Activated CD8-positive, alpha-beta T cell treated with anti-CD3 and anti-CD28 coated beads, Interleukin-2, amount 10 ng/mL, durations not matched to agents 7 days and 5 days (primary cell): ENCODE measurements around the gene TEF. TPM values are rescaled to one million over a fixed set of nuclear protein-coding genes. Genes with fewer than 3 reads are reported as not detected.

Experiments
- ATAC-seq: fragments of 150-1000 bp; cut with Tn5 transposase; one replicate; pipeline ENCODE4 v1.10.0; 2021; ENCODE audit warnings: moderate library complexity
- CTCF ChIA-PET: fragments of 350-600 bp; sonication (Branson Sonifier 250); formaldehyde crosslinking; loops from one replicate; lab custom pipeline; 2021; ENCODE audit warnings: antibody characterized with exemption; lab: Charles Lee
- POLR2A ChIA-PET: fragments of 350-600 bp; sonication (Branson Sonifier 250); formaldehyde crosslinking; loops from one replicate; lab custom pipeline; 2021; ENCODE audit warnings: antibody characterized with exemption; lab: Charles Lee
- DNase-seq: peaks from one replicate; pipeline ENCODE4 v3.0.0-alpha.2; 2020
- H3K27ac Mint-ChIP-seq: one replicate; pipeline ENCODE4 v1.8.0; 2021; ENCODE audit warnings: mild to moderate bottlenecking, mixed read lengths
- H3K27me3 Mint-ChIP-seq: one replicate; pipeline ENCODE4 v1.8.0; 2021; ENCODE audit warnings: low read depth, mixed read lengths
- H3K36me3 Mint-ChIP-seq: one replicate; pipeline ENCODE4 v1.8.0; 2021; ENCODE audit warnings: low read depth, mixed read lengths
- H3K4me1 Mint-ChIP-seq: one replicate; pipeline ENCODE4 v1.8.0; 2021; ENCODE audit warnings: low read depth, mixed read lengths
- H3K4me3 Mint-ChIP-seq: one replicate; pipeline ENCODE4 v1.8.0; 2021; ENCODE audit warnings: mild to moderate bottlenecking, mixed read lengths
- H3K9me3 Mint-ChIP-seq: one replicate; pipeline ENCODE4 v1.8.0; 2022; ENCODE audit warnings: mixed read lengths; ENCODE audit not compliant: insufficient read depth
- total RNA-seq, 2 experiments: library from RNA; stranded (reverse); gene quantifications; one replicate each; pipeline ENCODE4 v1.2.3, GENCODE V29; 2021

TEF gene, protein sequence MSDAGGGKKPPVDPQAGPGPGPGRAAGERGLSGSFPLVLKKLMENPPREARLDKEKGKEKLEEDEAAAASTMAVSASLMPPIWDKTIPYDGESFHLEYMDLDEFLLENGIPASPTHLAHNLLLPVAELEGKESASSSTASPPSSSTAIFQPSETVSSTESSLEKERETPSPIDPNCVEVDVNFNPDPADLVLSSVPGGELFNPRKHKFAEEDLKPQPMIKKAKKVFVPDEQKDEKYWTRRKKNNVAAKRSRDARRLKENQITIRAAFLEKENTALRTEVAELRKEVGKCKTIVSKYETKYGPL
- 1 to 10 TPM; 2.9 to 3.0 TPM for total RNA-seq

DNA sequence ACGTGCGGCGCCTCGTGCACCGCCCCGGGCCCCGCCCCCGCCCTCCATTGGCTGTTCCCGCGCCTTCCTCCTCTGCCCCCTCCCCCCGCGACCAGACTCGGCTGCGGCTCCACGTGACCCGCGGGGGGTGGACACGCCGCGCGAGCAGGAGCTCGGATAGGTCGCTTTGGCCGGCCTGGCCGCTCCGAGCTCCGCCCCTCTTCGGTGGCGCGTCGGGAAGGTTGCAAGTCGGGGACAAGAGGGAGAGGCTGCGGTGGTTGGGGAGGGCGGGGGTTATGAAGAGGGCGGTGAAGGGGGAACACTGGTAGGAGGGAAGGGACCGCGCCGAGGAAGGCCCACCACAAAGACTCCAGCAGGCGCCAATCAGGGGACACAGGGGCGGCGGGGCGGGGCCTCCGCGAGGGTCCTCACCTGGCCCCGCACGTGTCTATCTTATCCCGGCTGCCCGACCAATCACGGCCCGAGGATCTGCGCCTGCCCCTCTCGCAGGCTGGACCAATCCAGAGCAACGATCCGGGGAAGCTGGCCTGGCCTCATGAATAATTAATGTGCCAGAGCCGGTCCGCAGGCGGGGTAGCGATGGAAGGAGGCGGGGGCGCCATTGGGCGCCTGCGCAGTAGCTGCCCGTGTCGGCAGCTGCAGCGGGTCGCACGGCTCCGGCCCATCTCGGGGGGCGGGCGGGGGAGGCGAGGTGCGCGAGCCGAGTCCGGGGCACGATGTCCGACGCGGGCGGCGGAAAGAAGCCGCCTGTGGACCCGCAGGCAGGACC is at the start of gene TEF:
TEF (plus strand) TSS at position 614 of the 769 bp plus-strand sequence; CDS start at position 717, 103 bp downstream.
- ATAC-seq = peak; percentile 93

DNA sequence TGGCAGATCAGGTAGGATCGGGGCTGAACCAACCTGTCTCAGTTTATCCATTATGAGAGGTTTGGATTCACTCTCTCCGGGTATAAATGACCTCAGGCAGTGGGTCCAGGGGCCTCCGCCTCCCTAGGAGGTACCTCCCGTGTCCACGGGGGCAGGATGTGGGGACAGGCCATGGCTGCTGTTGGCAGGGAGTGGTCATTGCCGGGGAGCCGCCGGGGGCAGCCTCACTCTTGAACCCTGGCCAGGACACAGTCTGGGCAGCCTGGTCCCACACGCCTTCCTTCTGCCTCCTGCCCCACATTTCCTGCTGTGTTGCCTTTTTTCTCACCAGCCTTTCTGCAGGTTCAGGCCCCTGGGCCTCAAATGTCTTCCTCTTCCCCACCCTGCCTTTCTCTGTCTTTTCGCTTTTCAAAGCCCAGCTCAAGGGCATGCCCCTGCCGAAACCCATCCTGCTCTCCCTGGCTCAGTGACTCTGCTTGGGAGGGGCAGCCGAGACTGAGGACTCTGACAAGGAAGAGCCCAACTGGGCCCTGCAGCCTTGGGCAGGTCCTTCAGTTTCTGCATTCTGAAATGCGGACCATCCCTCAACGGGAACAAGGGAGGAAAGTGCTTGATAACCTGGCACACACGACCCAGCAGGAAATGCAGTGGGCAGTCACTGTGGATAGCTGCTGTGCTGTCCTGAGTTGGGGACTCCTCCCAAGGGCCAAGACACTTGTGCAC is 49.4 kb upstream of the TEF start:
- Mint-ChIP-seq H3K9me3 (no peaks in the 10 kb centered on the region), H3K27me3 (no peaks in the 10 kb centered on the region), H3K4me3 (no peak overlapping the region), H3K27ac (no peak overlapping the region), H3K4me1 (peaks cover 9% of the 10 kb centered on the region), H3K36me3 (peaks cover 36% of the 10 kb centered on the region)
- DNase-seq (no peak), ATAC-seq (no peak)
- CTCF ChIA-PET = no interaction called here
- POLR2A ChIA-PET = no interaction called here

More for the DNA sequence above, at the start of gene TEF:
- H3K9me3 Mint-ChIP-seq = no peaks in the 10 kb centered on the region
- peak within 1 kb of the TSS; percentile 87 for H3K4me3 Mint-ChIP-seq
- peak; percentile 98 for DNase-seq
- peaks cover 17% of the 10 kb centered on the region for H3K4me1 Mint-ChIP-seq
- peaks cover 6% of the 10 kb centered on the region for H3K27me3 Mint-ChIP-seq
- CTCF ChIA-PET = interaction anchor here (1.0 to 2.2 kb wide), 7 partner anchors 23 to 286 kb away, joined by 3 to 12 read pairs (median 5); partner anchors contain the start of gene ZC3H7B
- POLR2A ChIA-PET = interaction anchor here (0.6 to 3.2 kb wide), 12 partner anchors 16 to 430 kb away, joined by 3 to 16 read pairs (median 4); partner anchors contain the start of genes ACO2, PHF5A, PMM1 and RANGAP1
- peak within 1 kb of the TSS; percentile 96 for H3K27ac Mint-ChIP-seq
- no peaks in the 10 kb centered on the region for H3K36me3 Mint-ChIP-seq

DNA sequence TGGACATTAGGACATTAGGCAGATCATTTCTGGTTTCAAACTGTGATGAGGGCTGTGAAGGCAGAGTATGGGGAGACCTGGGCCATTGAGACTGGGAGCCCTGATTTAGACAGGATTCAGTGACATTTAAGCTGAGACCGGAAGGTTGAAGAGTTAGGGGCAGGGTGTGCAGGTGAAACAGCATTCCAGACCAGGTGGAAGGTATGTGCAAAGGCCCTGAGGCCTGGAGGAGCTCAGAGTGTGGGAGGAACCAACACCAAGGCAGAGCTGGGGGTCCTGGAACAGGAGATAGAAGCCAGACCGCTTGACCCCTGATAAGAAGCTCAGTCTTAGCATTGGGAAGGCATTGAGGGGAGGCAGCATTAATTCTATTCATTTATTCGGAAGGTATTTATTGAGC is 47.9 kb upstream of the TEF start:
- no peak for DNase-seq
- Mint-ChIP-seq H3K4me1 (peaks cover 10% of the 10 kb centered on the region), H3K27me3 (no peaks in the 10 kb centered on the region), H3K27ac (no peak overlapping the region), H3K4me3 (no peak overlapping the region), H3K9me3 (no peaks in the 10 kb centered on the region), H3K36me3 (peaks cover 35% of the 10 kb centered on the region)
- POLR2A ChIA-PET = no interaction called here
- ATAC-seq = no peak
- CTCF ChIA-PET = no interaction called here

DNA sequence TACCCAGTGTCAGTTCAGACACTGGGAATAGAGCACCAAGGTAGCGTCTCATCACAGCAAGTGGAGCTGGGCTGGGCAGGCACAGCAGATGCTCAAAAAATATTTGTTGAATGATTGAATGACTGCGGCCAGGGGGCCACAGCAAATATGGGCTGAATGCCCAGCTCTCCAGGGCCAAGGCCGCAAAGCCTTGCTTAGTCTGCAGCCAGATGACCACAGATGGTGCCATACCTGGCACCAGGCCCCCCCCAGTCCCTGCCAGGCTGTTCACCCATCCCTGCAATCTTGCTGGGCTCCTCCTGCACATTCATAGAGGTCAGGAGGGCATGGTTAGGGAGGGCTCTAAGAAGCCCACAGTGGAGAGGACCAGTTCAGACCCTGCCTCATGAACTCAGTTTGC is 47.5 kb upstream of the TEF start:
- Mint-ChIP-seq H3K4me1 (peaks cover 10% of the 10 kb centered on the region), H3K27ac (no peak overlapping the region), H3K36me3 (peaks cover 35% of the 10 kb centered on the region), H3K9me3 (no peaks in the 10 kb centered on the region), H3K4me3 (no peak overlapping the region), H3K27me3 (no peaks in the 10 kb centered on the region)
- no peak for DNase-seq
- POLR2A ChIA-PET = no interaction called here
- no peak for ATAC-seq
- CTCF ChIA-PET = no interaction called here

GRCh38 chr22:41334951-41335635 is 46.6 kb upstream of the TEF start:
- DNase-seq (no peak), ATAC-seq (no peak)
- POLR2A ChIA-PET = no interaction called here
- H3K4me3 Mint-ChIP-seq = no peak overlapping the region
- H3K9me3 Mint-ChIP-seq = no peaks in the 10 kb centered on the region
- peaks cover 10% of the 10 kb centered on the region for H3K4me1 Mint-ChIP-seq
- peak overlapping the region; percentile 35 for H3K27ac Mint-ChIP-seq
- no peaks in the 10 kb centered on the region for H3K27me3 Mint-ChIP-seq
- CTCF ChIA-PET = no interaction called here
- H3K36me3 Mint-ChIP-seq = peaks cover 29% of the 10 kb centered on the region

DNA sequence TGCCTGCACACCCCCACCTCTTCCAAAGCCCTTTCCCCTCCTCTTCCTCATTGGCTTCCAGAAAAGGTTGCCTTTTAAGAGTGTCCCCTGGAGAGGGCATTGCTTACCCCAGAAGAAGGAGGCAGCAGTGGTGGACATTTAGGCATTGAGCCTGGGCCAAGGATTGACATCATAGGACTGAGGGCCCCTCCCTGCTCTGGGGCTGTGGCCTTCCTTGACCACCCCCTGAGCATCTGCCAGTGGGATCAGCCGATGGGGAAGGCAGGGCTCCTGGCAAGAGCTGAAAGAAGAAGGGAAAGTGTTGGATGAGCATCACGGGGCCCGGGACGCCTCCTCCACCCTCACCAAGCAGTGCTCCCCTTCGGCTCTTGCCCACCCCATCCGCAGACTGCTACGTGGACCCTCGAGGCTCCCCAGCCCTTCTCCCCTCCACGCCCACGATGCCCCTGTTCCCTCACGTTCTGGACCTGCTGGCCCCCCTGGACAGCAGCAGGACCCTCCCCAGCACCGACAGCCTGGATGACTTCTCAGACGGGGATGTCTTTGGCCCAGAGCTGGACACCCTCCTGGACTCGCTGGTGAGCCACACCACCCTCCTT is 43.0 kb upstream of the TEF start:
- DNase-seq = no peak
- ChIA-PET POLR2A (no interaction called here), CTCF (no interaction called here)
- ATAC-seq = no peak
- Mint-ChIP-seq H3K27me3 (no peaks in the 10 kb centered on the region), H3K27ac (no peak overlapping the region), H3K36me3 (peaks cover 16% of the 10 kb centered on the region), H3K4me3 (no peak overlapping the region), H3K4me1 (peaks cover 15% of the 10 kb centered on the region), H3K9me3 (no peaks in the 10 kb centered on the region)

- no peak overlapping the region for H3K4me3 Mint-ChIP-seq
- POLR2A ChIA-PET = no interaction called here
- CTCF ChIA-PET = no interaction called here
- no peaks in the 10 kb centered on the region for H3K9me3 Mint-ChIP-seq
- H3K4me1 Mint-ChIP-seq = peaks cover 15% of the 10 kb centered on the region
- H3K27me3 Mint-ChIP-seq = no peaks in the 10 kb centered on the region
- H3K27ac Mint-ChIP-seq = no peak overlapping the region
- H3K36me3 Mint-ChIP-seq = peaks cover 18% of the 10 kb centered on the region
- DNase-seq = no peak
- ATAC-seq = no peak
Measured at GRCh38 chr22:41339823-41340222, 41.9 kb upstream of the TEF start.

DNA sequence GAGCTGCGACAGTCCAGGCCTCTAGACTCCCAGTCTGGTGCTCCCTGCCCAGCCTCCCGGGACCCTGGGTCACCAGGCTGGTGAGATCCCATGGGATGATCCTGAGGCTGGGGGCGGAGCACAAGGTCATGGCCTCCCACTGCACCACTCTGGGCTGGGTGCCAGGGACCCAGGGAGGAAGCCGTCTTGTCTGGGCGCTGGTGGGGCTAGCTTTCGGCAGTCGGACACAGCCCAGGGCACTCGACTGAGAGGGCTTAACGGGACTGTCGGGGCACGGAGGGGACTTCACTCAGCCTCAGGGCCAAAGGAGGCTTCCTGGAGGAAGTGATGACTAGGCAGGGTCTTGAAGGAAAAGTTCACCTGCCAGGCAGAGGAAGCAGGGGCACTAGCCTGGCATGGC is 41.4 kb upstream of the TEF start:
- ATAC-seq = no peak
- H3K4me3 Mint-ChIP-seq = no peak overlapping the region
- ChIA-PET POLR2A (no interaction called here), CTCF (no interaction called here)
- H3K9me3 Mint-ChIP-seq = no peaks in the 10 kb centered on the region
- no peak overlapping the region for H3K27ac Mint-ChIP-seq
- no peaks in the 10 kb centered on the region for H3K27me3 Mint-ChIP-seq
- H3K36me3 Mint-ChIP-seq = peaks cover 18% of the 10 kb centered on the region
- no peak for DNase-seq
- H3K4me1 Mint-ChIP-seq = peaks cover 15% of the 10 kb centered on the region

DNA sequence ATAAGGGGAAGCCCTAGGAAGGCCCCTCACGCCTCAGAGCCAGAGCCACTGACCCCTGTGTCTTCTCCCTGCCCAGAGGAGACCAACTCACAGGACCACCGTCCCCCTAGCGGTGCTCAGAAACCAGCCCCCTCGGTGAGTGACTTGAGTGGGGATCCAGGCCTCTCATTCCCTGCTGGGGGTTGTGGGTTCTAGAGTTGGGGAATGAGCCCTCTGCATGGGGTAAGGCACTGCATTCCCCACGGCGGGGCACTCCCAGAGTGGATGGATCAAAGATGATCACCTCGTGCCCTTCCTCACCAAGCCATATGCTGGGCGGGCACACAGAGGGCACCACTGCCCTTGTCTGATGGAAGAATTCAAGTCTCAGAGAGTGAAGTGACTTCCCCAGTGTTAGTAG is 40.7 kb upstream of the TEF start:
- POLR2A ChIA-PET = no interaction called here
- DNase-seq (no peak), ATAC-seq (no peak)
- H3K4me1 Mint-ChIP-seq = peaks cover 10% of the 10 kb centered on the region
- no peaks in the 10 kb centered on the region for H3K9me3 Mint-ChIP-seq
- H3K27ac Mint-ChIP-seq = no peak overlapping the region
- no peaks in the 10 kb centered on the region for H3K27me3 Mint-ChIP-seq
- H3K4me3 Mint-ChIP-seq = no peak overlapping the region
- peaks cover 13% of the 10 kb centered on the region for H3K36me3 Mint-ChIP-seq
- CTCF ChIA-PET = no interaction called here

DNA sequence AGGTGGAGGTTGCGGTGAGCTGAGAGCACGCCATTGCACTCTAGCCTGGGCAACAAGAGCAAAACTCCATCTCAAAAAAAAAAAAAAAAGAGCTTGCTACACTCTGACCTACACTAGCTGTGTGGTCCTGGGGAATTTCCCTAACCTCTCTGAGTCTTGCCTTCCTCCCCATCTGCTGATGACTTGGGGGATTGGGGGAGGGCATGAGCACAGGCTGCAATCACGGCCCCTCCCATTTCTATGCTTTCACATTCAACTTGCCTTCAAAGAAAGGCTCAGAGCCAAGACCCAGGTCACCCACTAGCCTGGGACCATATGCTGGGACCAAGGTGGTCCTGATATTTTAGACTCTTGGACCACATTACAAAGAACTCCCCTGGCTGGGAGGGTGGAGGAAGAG is 39.8 kb upstream of the TEF start:
- peak; percentile 28 for DNase-seq
- Mint-ChIP-seq H3K4me3 (no peak overlapping the region), H3K27ac (peak overlapping the region; percentile 63), H3K4me1 (peaks cover 10% of the 10 kb centered on the region), H3K27me3 (no peaks in the 10 kb centered on the region), H3K36me3 (peaks cover 13% of the 10 kb centered on the region), H3K9me3 (no peaks in the 10 kb centered on the region)
- ChIA-PET CTCF (no interaction called here), POLR2A (no interaction called here)
- peak; percentile 64 for ATAC-seq

DNA sequence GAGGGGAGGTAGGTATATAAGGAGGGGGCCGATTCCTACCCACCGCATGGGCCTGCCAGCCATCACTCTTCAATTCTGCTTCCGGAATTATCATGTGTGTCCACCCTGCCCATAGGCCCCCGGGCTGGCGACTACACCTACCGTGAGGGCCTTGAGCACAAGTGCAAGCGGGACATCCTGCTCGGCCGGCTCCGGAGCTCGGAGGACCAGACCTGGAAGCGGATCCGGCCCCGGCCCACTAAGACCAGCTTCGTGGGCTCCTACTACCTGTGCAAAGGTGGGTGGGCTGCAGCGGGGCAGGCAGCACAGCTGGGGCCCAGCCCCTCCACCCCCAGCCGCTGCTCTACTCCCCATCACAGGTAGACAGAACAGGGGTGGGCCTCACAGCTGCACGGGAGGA is 38.4 kb upstream of the TEF start:
- Mint-ChIP-seq H3K27ac (no peak overlapping the region), H3K4me3 (no peak overlapping the region), H3K27me3 (no peaks in the 10 kb centered on the region), H3K9me3 (no peaks in the 10 kb centered on the region), H3K4me1 (peaks cover 5% of the 10 kb centered on the region), H3K36me3 (peaks cover 18% of the 10 kb centered on the region)
- no peak for ATAC-seq
- DNase-seq = no peak
- ChIA-PET POLR2A (interaction anchor here (0.6 to 0.9 kb wide), 2 partner anchors 16 to 57 kb away, joined by 3 to 4 read pairs; partner anchors contain the start of gene RANGAP1), CTCF (interaction anchor here (0.9 kb wide), 1 partner anchor 106 kb away, joined by 3 read pairs; no protein-coding TSS in a partner anchor)
